Parathyroid adenoma (tissue), 2 donors: Measurements from ENCODE around the gene CDH13.

Source experiments
- H2AFZ ChIP-seq: fragments of 300-600 bp; sonication (generic); one replicate; pipeline ENCODE4 v1.7.0; 2017; ENCODE audit warnings: antibody characterized with exemption, mild to moderate bottlenecking
- H3K27ac ChIP-seq: fragments of 300-600 bp; sonication (generic); one replicate; pipeline ENCODE4 v1.7.0; 2017
- H3K27me3 ChIP-seq: fragments of 300-600 bp; sonication (generic); one replicate; pipeline ENCODE4 v1.7.0; 2017; ENCODE audit warnings: low read length; ENCODE audit not compliant: control insufficient read depth, insufficient read depth
- H3K36me3 ChIP-seq: fragments of 300-600 bp; sonication (generic); one replicate; pipeline ENCODE4 v1.7.0; 2017; ENCODE audit warnings: low read length; ENCODE audit not compliant: control insufficient read depth, insufficient read depth
- H3K4me1 ChIP-seq: fragments of 300-600 bp; sonication (generic); one replicate; pipeline ENCODE4 v1.7.0; 2017; ENCODE audit warnings: control low read depth
- H3K4me2 ChIP-seq: fragments of 300-600 bp; sonication (generic); one replicate; pipeline ENCODE4 v1.7.0; 2017; ENCODE audit warnings: low read length
- H3K4me3 ChIP-seq: fragments of 300-600 bp; sonication (generic); one replicate; pipeline ENCODE4 v1.7.0; 2017; ENCODE audit warnings: low read depth, low read length
- H3K79me2 ChIP-seq: fragments of 300-600 bp; sonication (generic); one replicate; pipeline ENCODE4 v1.7.0; 2017; ENCODE audit warnings: control low read depth
- H3K9ac ChIP-seq: fragments of 300-600 bp; sonication (generic); one replicate; pipeline ENCODE4 v1.7.0; 2017; ENCODE audit warnings: mild to moderate bottlenecking
- H3K9me3 ChIP-seq: fragments of 300-600 bp; sonication (generic); one replicate; pipeline ENCODE4 v1.7.0; 2017; ENCODE audit warnings: low read length; ENCODE audit not compliant: control insufficient read depth
- TF ChIP-seq, protein P1 (sequence below): fragments of 300-600 bp; sonication (generic); IDR thresholded peaks from one replicate; pipeline ENCODE4 v1.7.0; 2017; ENCODE audit warnings: antibody characterized with exemption, mild to moderate bottlenecking
- donor health status: primary hyperparathyroidism.

CDH13 gene

DNA sequence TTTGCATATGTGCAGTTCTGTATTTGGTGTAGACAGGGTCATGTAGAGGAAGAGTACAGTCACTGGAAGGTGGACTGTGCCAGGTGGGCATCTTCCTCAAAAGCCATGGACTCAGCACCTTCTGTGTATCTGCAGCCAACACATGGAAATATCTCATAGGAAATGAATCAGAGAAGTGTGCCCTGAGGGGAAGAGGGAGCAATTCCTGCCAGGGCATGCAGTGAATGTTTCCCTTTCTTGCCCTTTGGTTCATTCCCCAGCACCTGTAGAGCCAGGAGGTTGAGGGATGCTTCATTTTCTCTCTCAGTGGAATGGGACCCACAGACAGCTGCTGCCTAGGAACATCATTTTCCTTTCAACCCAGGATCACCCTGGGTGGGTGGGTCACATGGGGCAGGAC, 1034.9 kb downstream of the CDH13 start:
- H3K27me3 ChIP-seq: no peaks in the 10 kb centered on the region
- no peak overlapping the region for H3K9ac ChIP-seq
- H3K27ac ChIP-seq: no peak overlapping the region
- H3K4me2 ChIP-seq: no peak overlapping the region
- H3K4me1 ChIP-seq: no peaks in the 10 kb centered on the region
- no peak overlapping the region for H2AFZ ChIP-seq
- TF ChIP-seq, protein P1, sequence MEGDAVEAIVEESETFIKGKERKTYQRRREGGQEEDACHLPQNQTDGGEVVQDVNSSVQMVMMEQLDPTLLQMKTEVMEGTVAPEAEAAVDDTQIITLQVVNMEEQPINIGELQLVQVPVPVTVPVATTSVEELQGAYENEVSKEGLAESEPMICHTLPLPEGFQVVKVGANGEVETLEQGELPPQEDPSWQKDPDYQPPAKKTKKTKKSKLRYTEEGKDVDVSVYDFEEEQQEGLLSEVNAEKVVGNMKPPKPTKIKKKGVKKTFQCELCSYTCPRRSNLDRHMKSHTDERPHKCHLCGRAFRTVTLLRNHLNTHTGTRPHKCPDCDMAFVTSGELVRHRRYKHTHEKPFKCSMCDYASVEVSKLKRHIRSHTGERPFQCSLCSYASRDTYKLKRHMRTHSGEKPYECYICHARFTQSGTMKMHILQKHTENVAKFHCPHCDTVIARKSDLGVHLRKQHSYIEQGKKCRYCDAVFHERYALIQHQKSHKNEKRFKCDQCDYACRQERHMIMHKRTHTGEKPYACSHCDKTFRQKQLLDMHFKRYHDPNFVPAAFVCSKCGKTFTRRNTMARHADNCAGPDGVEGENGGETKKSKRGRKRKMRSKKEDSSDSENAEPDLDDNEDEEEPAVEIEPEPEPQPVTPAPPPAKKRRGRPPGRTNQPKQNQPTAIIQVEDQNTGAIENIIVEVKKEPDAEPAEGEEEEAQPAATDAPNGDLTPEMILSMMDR: no peak
- H3K36me3 ChIP-seq: no peaks in the 10 kb centered on the region
- H3K9me3 ChIP-seq: no peaks in the 10 kb centered on the region
- H3K79me2 ChIP-seq: no peaks in the 10 kb centered on the region
- H3K4me3 ChIP-seq: no peak overlapping the region

DNA sequence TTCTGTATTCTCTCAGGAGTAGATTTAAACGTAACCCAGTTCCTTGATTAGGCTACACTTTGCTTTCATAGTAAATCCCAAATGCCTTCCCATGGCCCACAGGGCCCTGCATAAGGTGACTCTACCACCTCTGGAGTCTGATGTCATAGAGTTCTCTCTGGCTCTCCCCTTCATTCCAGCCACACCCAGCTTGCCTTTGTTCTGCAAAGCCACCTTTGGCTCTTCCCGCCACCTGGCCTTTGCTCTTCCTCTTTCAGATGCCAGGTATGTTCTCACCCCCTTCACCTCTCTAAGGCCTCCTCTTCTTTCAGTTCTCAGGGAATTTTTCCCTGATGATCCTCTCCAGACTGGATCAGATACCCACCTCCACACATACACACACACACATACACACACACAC, 1039.7 kb downstream of the CDH13 start:
- H3K4me3 ChIP-seq: no peak overlapping the region
- H3K27me3 ChIP-seq: no peaks in the 10 kb centered on the region
- no peak overlapping the region for H3K27ac ChIP-seq
- H3K9ac ChIP-seq: no peak overlapping the region
- no peaks in the 10 kb centered on the region for H3K36me3 ChIP-seq
- TF ChIP-seq, protein P1: no peak
- H3K4me1 ChIP-seq: no peaks in the 10 kb centered on the region
- no peaks in the 10 kb centered on the region for H3K9me3 ChIP-seq
- H3K79me2 ChIP-seq: no peaks in the 10 kb centered on the region
- no peak overlapping the region for H3K4me2 ChIP-seq
- H2AFZ ChIP-seq: no peak overlapping the region

DNA sequence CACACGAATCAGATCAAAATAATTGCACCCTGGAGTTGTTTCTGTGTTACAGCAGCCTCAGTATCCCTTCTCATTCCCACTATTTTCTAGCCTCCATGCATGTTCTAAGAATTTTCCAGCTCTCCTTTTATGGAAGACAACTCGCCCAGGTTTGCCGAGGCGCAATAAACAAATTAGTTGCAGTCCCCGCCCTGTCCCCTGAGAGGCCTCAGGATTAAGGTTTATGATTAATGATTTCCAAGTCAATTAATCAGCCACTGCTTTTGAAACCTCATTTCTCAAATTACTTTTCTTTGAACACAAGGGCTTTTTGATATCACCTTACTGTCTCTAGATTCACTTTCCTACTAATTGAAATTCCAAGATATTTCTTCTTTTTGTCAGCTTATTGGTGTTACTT, 1042.7 kb downstream of the CDH13 start:
- Histone ChIP-seq H3K36me3 (no peaks in the 10 kb centered on the region), H3K4me2 (no peak overlapping the region), H3K4me3 (no peak overlapping the region), H2AFZ (no peak overlapping the region), H3K27ac (no peak overlapping the region), H3K9ac (no peak overlapping the region), H3K9me3 (no peaks in the 10 kb centered on the region), H3K27me3 (no peaks in the 10 kb centered on the region), H3K4me1 (no peaks in the 10 kb centered on the region), H3K79me2 (no peaks in the 10 kb centered on the region)
- TF ChIP-seq, protein P1: no peak

DNA sequence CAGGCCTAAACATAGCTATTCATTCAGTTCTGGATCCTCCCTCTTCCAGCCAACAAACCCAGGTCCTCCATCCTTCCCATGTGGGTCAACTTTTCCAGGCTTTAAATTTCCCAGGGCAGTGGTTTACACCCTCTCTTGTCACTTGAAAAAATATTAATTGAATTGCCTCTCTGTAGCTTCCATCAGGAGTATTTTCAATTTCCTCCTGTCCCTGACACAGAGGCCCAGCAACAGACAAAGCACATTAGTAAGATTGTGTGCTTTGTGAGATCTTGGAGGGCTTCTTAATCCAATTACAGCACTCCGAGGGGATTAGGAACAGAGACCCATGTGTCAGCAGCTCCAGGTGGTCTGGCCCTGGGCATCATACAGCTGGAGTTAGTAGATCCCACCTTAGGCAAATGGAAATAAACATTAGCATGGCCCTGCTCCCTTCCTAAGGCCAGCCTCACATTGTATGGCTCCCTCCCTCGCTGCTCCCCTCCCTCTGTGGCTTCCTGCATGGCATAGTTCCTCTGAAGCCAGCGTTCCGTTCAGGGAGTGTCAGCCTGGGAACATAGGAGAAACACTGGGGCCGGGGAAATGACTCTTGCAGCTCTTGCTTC, 1048.3 kb downstream of the CDH13 start:
- H2AFZ ChIP-seq: no peak overlapping the region
- no peak overlapping the region for H3K9ac ChIP-seq
- H3K4me2 ChIP-seq: no peak overlapping the region
- no peak overlapping the region for H3K4me3 ChIP-seq
- no peak overlapping the region for H3K27ac ChIP-seq
- TF ChIP-seq, protein P1: no peak
- no peaks in the 10 kb centered on the region for H3K4me1 ChIP-seq
- no peaks in the 10 kb centered on the region for H3K9me3 ChIP-seq
- H3K36me3 ChIP-seq: no peaks in the 10 kb centered on the region
- no peaks in the 10 kb centered on the region for H3K79me2 ChIP-seq
- no peaks in the 10 kb centered on the region for H3K27me3 ChIP-seq

DNA sequence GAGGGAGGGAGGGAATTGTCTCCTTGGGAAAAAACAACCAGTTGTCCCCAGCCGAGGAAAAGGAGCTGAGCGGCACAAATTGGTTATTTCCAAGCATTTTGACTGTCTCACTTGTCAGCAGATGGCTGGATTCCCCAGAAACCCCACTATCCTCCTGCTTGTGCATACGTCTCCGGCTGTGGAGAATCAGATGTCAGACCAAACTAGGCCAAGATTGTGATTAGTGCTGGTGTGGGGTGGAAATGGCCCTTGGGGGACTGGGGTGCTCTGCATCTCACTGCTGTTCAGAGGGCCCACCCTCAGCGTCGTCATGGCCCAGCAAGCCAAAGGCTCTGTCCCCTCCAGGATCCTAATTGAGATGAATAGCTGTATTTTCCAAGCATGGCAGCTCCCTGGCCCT, 1049.3 kb downstream of the CDH13 start:
- Histone ChIP-seq H3K4me1 (no peaks in the 10 kb centered on the region), H3K27ac (no peak overlapping the region), H3K9me3 (no peaks in the 10 kb centered on the region), H2AFZ (no peak overlapping the region), H3K4me3 (no peak overlapping the region), H3K79me2 (no peaks in the 10 kb centered on the region), H3K9ac (no peak overlapping the region), H3K36me3 (no peaks in the 10 kb centered on the region), H3K4me2 (no peak overlapping the region), H3K27me3 (no peaks in the 10 kb centered on the region)
- TF ChIP-seq, protein P1: no peak
